GM12874 (cell line): ENCODE results near the gene TCL1A.

ENCODE experiments used
- TF ChIP-seq, protein P1 (sequence below): IDR thresholded peaks from 2 replicates; pipeline ENCODE4 v1.5.1; 2011; ENCODE audit warnings: low read depth, mild to moderate bottlenecking, control low read depth, low read length, moderate library complexity; ENCODE audit not compliant: insufficient read depth

The TCL1A gene

DNA sequence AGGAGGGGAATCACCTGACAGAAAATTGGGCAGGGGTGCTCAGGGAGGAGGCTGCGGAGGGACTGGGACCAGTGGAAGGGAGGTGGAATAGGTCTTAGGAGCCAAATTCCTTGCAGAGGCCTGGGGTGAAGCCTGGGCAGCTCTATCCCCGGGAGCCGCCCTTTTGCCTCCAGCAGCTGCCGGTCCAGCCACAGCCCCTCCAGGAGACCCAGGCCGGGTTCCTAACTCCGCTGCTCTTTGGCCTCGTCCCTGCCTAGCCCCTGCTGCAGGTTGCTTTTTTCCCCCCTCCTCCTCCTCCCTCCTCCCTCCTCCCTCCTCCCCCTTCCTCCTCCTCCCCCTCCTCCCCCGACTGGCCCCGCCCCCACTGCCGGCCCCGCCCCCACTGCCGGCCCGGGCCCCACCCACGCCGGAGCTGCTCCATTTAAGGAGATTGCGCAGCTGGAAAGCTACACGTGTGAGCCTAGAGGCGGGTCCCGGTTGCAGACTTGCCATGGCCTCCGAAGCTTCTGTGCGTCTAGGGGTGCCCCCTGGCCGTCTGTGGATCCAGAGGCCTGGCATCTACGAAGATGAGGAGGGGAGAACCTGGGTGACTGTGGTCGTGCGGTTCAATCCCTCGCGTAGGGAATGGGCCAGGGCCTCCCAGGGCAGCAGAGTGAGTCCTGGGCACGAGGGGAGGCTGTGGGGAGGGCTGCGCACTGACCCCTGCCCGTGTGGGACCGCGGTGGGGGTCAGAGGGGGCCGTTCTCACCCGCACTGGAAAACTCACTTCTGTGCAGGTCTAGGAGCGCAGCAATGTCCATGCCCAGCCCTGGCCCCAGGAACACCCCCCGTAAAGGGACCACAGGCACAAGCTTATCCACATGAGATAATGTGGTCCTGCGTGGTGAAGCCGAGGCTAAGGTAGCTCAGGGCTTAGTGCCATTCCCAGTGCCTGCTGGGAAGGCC, 27.7 kb downstream of the TCL1A start, which contains the start of gene TCL1B:
TCL1B (plus strand) TSS at position 449 of the 945 bp plus-strand sequence; CDS start at position 491, 42 bp downstream.
- TF ChIP-seq, protein P1, sequence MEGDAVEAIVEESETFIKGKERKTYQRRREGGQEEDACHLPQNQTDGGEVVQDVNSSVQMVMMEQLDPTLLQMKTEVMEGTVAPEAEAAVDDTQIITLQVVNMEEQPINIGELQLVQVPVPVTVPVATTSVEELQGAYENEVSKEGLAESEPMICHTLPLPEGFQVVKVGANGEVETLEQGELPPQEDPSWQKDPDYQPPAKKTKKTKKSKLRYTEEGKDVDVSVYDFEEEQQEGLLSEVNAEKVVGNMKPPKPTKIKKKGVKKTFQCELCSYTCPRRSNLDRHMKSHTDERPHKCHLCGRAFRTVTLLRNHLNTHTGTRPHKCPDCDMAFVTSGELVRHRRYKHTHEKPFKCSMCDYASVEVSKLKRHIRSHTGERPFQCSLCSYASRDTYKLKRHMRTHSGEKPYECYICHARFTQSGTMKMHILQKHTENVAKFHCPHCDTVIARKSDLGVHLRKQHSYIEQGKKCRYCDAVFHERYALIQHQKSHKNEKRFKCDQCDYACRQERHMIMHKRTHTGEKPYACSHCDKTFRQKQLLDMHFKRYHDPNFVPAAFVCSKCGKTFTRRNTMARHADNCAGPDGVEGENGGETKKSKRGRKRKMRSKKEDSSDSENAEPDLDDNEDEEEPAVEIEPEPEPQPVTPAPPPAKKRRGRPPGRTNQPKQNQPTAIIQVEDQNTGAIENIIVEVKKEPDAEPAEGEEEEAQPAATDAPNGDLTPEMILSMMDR, result no peak

DNA sequence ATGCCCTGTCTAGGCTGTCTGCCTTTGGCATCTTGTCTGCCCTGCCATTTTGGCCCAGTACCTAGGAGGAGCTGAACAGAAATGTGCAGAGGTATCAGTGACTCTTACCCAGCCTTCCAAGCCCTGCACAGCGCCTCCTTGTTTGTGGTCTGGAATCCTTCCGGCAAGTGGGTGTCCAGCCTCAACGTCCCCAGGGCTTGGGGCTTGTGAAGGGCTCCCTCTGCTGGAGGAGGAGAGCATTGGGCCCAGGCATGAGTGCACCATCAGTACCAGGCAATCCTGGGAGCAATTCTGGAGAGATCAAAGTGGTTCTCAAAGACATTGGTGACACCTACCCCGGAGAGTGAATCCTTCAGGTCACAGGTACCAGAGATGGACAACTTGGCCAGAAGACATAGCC, 30.1 kb downstream of the TCL1A start:
- TF ChIP-seq, protein P1, result peak; percentile 79

DNA sequence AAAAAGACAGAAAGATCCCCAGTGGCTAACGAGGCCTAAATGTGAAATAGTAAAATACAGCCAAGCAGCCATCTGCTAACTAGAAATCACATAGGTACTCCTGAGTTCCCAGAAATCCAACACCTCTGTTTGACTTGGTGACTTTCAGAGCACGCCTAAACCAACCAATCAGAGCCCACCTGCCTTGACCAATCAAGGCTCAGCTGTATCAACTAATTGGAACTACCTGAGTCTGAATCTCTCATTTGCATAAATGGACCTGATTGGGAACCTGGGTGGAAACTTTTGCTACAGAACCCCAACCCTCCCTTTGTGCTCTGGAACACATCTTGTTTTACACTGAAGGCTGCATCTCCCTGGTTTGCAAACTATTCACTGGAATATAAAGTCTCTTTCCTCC, 32.8 kb downstream of the TCL1A start:
- TF ChIP-seq, protein P1, result no peak

DNA sequence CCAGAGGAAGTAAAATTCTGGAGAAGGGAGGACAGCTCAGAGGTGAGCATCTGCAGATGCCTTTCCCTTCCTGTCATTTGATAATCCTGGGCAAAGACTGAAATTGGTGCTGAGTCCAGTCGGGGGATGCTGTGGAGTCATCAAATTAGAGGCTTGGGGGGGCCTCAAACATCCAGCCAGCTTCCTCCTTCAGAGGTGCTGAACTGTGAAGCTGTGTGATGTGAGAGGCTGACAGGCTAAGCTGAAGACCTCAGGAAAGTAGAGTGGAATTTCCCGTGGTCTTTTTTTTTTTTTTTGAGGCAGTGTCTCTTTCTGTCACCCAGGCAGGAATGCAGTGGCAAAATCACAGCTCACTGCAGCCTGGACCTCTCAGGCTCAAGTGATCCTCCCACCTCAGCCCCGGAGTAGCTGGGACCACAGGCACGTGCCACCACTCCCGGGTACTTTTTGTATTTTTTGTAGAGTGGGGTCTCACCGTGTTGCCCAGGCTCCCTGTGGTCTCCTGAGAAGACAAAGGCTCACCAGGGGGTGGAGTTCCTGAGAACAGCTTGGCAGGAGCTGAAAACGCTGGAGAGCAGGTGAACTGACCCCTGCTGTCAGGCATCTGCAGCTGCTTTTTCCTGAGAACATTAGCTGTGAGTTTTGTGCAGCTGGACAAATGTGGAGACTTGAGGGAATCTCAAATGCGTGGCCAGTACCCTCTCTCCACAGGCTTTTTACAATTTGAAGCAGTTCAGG, 33.8 kb downstream of the TCL1A start:
- TF ChIP-seq, protein P1, result 0 out of 2 replicates have a peak, but pooled peaks have one; percentile 21

DNA sequence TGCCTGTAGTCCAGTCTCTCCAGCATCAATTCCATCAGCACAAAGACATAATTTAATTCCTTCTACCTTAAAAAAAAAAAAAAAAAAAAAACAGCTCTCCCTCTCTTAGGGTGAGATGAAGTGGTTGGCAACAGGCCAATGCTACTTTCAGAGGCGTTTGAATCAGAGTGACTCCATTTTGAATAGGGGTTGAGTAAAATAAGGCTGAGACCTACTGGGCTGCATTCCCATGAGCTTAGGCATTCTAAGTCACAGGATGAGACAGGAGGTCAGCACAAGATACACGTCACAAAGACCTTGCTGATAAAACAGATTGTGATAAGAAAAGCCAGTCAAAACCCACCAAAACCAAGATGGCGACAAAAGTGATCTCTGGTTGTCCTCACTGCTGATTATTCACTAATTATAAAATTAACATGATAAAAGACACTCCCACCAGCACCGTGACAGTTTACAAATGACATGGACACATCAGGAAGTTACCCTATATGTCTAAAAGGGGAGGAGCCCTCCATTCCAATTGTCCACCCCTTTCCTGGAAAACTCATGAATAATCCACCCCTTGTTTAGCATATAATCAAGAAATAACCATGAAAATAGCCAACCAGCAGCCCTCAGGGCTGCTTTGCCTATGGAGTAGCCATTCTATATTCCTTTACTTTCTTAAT, 34.6 kb downstream of the TCL1A start:
- TF ChIP-seq, protein P1, result no peak

DNA sequence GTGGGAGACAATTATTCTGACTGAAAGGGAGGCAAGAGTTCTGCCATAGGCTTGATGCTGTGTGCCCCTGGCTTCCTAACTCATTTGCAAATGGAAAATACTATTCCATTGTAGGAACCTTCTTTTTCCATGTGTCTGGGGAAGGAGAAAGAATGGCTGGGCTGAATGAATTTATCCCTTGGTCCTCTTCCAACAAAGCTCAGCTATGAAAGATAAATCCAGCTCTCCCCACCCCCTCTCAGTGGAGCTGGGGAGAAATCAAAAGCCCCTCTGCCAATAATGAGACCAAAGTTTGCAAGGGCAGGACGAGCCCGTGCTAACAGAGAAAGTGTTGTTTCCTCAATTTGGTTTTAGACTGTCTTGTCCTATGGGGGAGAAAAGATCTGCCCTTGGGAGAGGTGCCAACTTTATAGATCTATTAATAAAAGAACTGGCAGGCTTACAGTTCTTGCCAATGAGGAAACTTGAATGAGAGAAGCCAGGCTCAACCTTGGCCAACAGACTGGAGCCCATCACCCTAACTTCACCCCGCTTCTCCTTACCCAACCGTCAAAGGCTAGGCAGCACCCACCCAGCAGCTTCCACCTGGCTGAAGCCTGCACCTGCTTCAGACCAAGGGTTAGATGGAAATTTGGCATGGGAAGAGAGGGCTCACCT, 36.6 kb downstream of the TCL1A start:
- TF ChIP-seq, protein P1, result no peak

DNA sequence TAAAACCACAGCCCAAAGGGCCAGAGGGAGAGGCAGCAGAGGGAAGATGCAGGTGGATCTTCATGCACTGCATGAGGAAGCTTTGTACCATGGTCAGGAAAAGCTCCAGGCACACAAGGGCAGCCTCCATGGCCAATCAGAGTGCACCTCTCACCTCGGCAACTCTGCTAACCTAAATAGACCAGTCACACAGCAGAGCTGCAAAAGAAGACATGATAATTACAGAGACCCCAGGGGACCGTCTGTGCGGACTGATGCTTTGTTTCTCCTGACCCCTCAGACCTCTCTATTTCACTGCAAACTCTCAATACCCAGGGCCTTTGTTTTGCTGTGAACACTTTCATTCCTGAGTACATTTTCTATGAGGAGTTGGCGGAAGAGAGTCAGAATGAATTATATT, 38.4 kb downstream of the TCL1A start:
- TF ChIP-seq, protein P1, result no peak
